Pons (tissue), 1 donor: ENCODE data around the gene ZBTB16.
"Not testable (repeated sequence)": the region's sequence is repeated elsewhere in the genome, so short reads cannot be mapped to it uniquely, and the experiment has no call there.

ENCODE experiments used
- DNase-seq: peaks from one replicate; pipeline ENCODE4 v3.0.0-alpha.2; 2016; ENCODE audit warnings: low spot score

ZBTB16 gene

DNA sequence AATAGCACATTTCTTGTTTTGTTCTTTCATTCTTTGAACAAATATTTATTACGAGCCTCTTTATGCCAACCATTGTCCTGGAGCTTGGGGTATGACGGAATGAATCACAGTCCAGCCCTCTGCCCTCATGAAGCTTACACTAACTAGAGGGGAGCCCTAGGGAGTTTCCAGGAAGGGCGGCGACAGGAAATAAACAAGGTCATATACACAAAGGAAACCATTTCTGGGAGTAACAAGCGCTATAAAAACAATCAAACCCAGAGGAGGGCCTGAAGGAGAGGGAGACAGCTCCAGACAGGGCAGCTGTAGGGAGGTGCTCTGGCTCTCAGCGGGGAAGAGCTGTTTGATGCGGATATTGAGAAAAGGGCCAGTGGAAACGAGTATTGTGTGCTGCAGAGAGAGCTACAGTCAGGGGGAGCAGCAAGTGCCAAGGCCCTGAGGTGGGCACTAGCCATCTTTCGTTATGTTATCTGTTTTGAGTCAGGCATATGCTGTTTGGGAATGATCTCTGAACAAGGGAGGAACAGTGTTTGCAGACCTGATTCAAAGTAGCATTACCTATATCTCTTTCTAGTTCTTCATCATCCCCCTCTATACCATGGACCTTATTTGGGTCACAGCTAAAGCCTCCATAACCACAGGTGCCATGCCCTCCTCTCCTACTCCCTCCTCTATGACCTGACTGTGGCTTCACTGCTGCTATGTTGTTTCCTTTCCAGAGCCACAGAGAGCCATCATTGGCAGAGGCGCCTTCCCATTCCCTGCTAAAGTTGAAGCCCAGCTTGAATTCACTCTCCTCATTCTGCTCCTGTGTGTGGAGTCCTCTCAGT, 15.3 kb upstream of the ZBTB16 start:
- no peak for DNase-seq

DNA sequence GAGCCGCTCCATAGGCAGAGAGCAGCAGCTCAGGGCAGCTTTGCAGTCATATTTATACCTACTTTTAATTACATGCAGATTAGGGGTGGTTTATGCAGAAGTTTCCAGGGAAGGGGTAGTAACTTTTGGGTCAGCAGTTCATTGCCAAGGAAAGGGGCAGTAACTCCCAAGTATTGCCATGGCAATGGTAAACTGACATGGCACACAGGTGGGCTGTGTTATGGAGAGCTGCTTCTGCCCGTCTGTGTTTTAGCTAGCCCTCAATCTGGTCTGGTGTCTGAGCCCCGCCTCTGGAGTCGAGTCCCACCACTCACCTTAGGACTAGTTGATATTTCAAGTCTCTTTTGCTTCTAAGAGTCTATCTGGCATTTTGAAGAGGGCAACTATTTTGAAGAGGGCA, 12.2 kb upstream of the ZBTB16 start:
- no peak for DNase-seq

DNA sequence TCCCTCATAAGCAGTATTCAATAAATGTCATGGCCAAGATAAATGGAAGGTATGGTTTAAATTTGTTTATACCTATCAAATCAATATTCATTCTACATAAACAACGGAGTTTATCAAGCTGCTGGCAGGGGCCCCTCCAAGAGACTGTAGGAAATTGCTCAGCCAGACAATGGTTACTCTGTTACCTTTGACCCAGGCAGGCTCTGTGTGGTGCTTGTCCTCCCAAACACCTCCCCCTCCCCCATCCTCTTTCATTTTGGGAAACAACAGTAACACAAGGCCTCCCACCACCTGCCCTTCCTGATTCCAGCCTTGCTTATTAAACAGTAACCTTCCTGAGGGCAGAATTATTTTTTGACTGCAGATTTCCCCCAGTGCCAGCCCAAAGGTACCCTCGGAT, 10.5 kb upstream of the ZBTB16 start:
- DNase-seq = no peak

DNA sequence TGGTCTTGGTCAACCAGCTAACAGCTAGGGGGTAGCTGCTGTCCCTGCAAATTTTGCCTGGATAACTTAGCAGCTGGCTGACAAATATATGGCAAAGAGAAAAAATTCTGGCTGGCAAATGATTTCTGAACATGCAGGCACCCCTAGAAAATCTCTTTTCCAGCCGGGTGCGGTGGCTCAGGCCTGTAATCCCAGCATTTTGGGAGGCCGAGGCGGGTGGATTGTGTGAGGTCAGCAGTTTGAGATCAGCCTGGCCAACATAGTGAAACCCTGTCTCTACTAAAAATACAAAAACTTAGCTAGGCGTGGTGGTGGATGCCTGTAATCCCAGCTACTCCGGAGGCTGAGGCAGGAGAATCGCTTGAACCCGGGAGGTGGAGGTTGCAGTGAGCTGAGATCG, 9.7 kb upstream of the ZBTB16 start:
- not testable (repeated sequence) for DNase-seq

DNA sequence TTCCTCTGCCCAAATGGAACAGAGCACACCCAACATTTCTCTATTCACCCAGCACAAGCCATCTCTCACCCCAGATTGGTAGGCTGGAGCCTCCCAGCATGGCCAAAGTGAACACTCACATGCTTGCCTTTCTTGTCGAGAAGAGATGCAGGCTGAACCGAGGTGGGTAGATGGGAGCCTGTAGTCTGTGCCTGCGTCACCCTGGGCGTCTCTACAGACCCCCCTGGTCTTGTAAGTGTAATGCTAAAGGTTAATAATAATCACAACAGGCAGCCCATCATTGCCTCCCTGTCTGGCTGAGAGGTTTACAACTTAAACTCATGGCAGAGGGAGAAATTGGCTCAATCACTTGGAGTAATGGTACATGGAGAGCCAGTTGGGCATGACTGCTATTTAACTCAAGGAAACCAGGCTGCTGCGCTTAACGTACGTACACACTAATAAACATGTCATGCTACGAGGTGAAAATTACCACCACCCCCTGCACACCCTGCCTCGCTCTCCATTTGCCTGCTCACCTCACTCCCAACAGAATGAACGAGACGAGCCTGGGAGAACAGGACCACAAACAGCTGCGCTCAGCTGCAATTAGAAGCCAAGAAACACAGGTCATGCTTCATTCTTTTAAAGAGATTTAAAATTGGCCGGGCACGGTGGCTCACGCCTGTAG, 9.1 kb upstream of the ZBTB16 start:
- no peak for DNase-seq

DNA sequence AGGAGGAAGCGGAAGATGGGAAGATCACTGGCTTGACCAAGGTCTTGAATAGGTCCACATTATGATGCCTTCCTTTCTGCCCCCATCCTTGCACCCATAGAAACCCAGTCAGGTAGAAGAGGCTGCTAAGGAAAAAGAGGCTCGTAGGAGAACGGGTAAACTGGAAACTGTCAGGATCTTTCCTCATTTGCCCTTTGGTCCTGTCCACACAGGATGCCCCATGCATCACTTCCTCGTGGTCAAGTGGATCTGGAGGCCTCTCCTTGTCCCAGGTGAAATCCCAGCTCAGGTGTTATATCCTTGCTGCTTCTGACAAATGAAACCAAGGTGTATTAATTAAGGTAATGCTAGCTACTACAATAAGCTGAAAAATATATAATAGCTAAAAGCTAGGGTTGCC, 8.0 kb upstream of the ZBTB16 start:
- DNase-seq = no peak

DNA sequence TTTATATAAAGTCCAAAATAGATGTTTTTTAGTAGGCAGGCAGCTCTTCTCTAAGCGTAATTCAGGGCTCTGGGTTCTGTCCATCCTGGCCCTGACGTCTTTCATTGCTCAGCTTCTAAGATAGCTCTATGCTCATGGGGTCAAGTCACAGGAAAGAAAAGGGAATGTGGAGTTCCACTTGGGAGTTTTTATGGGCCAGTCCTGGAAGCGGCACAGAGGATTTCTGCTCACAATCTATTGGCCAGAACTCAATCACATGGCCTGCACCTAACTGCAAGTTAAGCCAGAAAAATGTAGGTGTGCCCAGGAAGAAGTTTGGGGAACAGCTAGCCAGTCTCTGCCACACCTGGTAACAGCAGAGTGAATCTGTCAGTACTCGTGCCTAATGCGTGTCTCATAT, 7.4 kb upstream of the ZBTB16 start:
- no peak for DNase-seq

DNA sequence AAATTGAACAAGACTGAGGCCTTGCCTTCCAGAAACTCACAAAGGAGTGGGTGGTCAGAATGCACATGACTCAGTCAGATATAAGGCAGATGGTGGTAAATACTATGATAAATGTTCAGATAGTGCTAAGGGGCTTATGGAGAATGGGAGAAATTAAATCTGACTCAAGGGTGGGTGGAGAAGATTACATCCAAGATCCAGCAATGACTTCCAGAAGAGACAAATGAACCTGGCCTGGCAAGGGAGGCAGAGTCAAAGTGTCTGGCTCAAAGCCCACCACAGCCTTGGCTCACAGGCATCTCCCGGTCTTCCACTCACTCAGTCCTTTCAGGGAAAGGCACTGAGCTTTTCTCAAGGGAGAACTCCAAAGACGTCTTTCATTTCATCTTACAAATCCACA, 6.1 kb upstream of the ZBTB16 start:
- no peak for DNase-seq

DNA sequence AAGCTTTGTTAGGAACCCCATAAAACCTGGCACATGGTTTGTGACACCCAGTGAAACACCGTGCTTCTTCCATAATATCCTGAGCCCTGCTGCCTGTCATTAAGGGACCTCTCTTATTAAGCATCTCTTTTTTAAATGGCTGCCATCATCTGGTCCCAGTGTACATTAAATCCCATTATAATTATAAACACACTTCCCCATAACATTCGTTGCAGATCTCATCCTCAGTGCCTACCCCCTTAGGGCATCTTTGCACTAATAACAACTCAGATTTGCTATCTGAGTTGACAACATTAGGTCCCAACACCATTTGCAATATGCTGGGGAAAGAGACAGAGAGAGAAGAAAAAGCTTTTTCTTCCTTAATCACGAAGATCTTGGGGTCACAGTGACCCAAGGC, 4.7 kb upstream of the ZBTB16 start:
- DNase-seq = no peak

DNA sequence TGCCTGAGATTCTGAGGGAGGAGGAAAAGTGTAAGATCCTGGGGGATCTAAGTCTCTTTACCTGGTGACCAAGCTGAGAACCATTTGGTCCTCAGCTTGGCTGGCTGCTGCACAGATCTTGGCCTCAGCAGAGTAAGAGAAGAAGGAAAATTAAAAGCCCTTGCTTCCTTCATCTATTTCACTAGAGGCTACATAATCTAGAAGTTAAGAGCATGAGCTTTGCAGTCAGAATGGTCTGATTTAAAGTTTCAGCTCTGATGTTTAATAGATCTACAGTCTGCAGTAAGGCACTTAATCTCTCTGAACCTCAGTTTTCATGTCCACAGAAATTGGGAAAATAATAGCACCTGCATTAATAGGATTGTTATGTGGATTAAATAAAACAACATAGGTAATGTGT, 3.1 kb upstream of the ZBTB16 start:
- no peak for DNase-seq

DNA sequence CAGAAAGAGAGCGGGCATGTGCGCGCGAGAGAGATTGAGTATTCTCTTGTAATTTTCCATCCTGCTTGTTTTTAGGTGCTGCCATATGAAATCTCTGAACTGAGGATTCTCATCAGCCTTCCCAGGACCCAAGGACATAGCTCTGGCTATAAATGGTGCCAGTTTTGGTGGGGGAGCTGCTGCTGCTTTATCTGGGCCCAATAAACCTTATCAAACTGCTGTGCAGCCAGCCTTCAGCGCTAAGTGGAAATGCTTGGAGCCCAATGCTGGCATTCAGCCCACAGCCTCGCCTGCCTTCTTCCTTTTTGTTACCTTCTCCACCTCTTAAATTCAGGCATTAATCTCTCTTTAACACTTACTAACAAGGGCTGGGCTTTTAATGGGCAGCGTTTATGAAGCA, 2.4 kb upstream of the ZBTB16 start:
- no peak for DNase-seq

DNA sequence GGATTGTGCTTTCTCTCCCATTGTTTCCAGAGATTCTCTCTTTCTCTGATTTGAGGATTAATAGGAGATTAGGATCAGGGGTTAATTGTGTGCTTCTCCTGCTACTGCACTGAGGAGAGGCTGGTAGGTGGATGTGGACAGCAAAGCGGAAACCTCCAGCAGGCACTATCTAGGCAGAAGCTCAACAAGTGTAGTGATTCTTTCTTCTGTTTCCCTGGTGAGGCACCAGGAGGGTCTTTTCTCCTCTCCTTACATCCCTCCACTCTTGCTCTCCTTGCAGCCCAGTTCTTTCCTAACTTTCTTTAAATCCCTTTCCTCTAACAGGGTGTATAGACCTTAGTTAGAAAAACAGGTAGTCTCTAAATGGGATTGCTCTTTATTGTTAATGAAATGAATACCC, 1.9 kb upstream of the ZBTB16 start:
- no peak for DNase-seq

DNA sequence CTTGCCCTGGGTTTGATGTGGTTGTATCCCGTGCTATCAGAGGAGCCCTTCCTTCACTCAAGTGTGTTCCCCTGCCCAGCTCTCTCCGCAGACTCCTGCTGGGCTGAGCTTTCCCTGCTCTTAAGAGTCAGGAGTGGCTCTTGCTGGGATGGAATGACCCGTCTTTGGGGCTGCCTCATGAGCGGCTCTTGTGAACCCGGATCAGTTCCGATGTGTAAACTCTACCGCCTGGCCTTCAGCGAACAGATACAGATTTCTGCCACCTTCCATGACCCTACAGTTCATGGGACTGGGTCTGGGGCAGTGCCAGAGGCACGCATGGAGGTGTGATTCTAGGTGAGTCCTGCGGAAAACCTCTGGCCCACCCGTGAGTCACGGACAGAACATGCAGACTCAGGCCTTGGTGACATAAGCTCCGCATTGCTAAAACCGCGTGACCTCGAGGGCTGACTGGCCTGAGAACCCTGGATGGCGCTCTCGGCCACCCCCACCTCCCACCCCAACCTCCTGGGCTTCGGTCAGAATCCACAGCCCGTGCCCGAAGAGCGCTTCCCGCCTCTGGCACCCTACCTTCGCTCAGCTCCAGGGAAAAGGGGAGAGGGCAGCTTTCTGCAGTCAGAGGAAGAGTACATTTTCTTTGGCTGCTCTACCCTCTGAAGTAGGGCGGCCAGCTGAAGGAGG, 1.3 kb upstream of the ZBTB16 start:
- no peak for DNase-seq

DNA sequence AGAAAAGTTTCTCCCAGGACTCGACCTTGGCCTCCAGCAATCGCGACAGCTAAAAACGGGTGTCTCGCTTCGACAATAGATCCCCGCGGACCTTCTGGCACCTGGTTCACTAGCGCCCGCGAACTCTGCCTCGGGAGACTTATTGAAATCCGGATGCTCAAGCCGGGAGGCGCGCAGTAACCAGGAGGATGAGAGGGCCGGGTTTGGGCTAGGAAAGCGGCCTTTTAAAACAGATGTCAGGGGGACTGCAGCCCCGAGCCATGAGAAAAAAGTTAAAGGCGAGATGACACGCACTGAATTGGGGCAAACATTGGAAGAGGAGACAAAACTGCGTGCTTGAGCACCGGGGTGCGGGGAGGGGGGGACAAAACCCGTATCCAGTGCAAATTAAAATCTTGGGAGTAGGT, 637 bp upstream of the ZBTB16 start:
- DNase-seq = no peak

DNA sequence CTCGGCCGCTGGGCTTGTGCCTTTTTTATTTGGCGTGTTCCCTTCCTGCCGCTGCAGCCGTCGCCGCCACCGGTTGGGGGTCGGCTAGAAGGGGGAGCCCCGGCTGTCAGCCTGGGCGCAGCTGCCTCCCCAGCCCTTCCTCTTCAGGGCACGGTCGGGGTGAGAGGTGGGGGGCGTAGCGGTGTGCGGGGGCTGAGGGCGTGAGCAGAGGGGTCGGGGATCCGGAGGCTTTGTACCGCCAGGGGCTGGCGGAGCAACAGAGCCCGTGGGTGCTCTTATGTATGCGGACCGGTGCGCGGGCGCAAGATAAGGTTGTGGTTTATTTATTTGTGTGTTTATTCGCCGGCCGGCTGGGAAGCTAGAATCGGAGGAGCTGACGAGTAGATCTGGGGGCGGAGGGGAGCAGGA, 477 bp downstream of the ZBTB16 start:
- DNase-seq = no peak

DNA sequence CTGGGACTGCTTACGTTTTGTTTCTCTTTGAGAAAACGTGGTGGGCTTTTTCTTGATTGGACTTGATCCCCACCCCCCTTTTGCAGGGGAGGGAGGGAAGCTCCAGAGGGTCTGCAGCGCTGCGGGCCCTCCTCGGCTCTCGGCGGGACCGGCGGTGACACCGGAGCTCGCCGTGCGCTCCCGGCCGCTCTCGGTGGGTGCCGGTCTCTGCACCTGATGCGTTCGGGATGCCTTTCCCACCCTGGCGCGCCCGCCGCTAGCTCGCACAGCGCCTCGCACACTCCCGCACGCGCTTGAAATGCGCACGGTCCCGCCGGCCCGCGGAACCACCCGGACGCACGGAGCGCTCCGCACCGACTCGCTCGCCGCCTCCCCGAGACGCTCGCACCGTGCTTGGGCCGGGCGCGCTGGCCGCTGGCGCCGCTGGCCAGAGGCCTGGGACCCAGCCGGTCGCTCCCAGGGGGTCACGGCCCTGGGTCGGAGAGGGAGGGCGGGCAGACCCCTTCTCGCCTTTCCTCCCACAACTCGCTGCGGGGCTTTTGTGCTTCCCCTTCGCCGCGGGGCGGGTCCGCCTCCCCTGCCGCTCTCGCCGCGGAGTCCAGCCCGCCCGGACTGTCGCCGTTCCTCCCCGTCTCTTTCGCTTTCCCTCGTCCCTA, 1.0 kb downstream of the ZBTB16 start:
- no peak for DNase-seq

DNA sequence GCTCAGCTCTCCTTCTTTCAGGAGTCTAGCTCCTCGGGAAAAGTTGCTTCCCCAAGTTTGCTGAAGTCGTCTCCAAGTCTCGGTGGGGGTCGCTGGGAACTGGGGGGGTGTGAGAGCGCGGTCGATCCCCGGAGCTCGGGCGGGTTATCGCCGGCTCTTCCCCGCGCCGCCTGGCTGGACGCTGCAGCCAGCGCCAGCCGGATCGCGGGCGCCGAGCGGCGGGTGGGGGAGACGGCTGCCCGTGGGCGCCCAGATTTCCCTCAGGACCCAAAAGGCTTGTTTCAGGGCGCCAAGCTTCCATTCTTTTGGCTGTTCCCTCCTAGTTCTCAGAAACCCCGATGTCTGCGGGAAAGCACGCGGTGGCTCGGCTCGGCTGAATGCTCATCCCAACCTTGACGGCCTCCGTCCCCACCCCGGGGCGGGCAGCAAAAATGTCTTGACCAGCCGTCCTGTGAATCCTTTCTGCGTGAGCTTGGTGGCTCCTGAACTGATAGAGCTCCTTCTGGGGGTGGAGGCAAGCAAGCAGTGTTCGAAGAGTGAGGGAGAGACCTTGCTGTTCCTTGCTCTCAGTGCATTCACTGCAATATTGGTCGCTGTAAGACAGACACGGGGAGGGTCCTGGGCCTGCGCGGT, 1.7 kb downstream of the ZBTB16 start:
- DNase-seq = no peak

DNA sequence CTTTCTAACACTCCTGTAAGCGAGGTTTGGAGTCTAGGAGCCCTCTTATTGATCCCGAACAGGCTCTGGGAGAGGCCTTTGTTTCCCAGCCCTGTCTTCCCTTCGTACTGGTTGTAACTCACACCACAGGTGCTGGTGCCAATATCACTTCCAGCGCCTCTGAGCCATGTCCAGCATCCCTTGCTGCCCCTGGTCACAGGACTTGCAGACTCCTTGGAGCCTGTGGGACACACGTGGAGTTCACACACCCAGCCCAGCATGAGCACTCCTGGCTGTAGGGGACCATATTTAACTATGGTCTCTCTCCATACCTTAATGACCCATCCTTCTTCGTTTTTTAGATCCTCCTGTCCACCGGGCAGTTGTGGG, 2.2 kb downstream of the ZBTB16 start:
- DNase-seq = no peak

DNA sequence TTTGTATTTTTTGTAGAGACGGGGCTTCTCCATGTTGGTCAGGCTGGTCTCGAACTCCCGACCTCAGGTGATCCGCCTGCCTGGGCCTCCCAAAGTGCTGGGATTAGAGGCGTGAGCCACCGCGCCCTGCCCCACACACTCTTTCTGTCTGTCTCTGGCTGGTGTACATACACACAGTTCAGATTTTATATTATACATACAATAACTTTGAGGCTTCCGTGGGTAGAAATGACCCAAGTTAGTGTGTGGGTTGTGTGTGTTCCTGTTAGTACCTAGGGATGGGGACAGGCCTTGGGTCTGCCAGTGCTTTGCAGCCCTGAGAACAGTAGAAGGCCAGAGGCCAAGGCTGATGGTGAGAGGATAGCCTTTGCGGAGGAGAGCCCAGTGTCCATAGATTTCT, 2.8 kb downstream of the ZBTB16 start:
- no peak for DNase-seq

DNA sequence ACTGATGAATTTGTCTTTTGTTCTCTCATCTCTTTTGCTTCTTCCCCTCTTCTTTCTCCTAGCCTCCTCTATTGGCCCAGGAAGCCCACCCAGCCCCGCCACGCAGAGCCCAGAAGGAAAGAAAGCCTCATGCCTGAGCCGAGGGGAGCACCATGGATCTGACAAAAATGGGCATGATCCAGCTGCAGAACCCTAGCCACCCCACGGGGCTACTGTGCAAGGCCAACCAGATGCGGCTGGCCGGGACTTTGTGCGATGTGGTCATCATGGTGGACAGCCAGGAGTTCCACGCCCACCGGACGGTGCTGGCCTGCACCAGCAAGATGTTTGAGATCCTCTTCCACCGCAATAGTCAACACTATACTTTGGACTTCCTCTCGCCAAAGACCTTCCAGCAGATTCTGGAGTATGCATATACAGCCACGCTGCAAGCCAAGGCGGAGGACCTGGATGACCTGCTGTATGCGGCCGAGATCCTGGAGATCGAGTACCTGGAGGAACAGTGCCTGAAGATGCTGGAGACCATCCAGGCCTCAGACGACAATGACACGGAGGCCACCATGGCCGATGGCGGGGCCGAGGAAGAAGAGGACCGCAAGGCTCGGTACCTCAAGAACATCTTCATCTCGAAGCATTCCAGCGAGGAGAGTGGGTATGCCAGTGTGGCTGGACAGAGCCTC, 3.8 kb downstream of the ZBTB16 start:
- DNase-seq = no peak

DNA sequence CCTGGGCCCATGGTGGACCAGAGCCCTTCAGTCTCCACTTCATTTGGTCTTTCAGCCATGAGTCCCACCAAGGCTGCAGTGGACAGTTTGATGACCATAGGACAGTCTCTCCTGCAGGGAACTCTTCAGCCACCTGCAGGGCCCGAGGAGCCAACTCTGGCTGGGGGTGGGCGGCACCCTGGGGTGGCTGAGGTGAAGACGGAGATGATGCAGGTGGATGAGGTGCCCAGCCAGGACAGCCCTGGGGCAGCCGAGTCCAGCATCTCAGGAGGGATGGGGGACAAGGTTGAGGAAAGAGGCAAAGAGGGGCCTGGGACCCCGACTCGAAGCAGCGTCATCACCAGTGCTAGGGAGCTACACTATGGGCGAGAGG, 4.3 kb downstream of the ZBTB16 start:
- DNase-seq = no peak

DNA sequence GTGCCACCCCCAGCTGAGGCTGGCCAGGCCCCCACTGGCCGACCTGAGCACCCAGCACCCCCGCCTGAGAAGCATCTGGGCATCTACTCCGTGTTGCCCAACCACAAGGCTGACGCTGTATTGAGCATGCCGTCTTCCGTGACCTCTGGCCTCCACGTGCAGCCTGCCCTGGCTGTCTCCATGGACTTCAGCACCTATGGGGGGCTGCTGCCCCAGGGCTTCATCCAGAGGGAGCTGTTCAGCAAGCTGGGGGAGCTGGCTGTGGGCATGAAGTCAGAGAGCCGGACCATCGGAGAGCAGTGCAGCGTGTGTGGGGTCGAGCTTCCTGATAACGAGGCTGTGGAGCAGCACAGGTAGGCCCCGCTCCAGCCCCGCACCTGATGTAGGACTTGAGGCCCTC, 4.7 kb downstream of the ZBTB16 start:
- DNase-seq = no peak
